Prostate gland (tissue), 2 donors: ENCODE results near the gene CCNI2.

Experiments used
- POLR2A ChIP-seq: fragments of 450-650 bp; IDR thresholded peaks from one replicate; pipeline ENCODE4 v1.6.1; 2016; ENCODE audit warnings: antibody characterized with exemption, mild to moderate bottlenecking
- POLR2AphosphoS5 ChIP-seq: sonication (generic); formaldehyde crosslinking; IDR thresholded peaks from one replicate; pipeline ENCODE4 v1.6.1; 2017; ENCODE audit warnings: antibody characterized with exemption
- TF ChIP-seq, protein P1 (sequence below), 4 experiments: fragments of 200-600 bp in 2 of 4; fragments of 450-650 bp in 2 of 4; sonication (generic) in 2 of 4; IDR thresholded peaks; 1 replicate in 3 of 4; 2 replicates in 1 of 4; pipeline ENCODE4 v1.5.1; 2016 to 2019; ENCODE audit warnings: antibody characterized with exemption in 4 of 4, mild to moderate bottlenecking in 2 of 4, moderate library complexity in 2 of 4

DNA sequence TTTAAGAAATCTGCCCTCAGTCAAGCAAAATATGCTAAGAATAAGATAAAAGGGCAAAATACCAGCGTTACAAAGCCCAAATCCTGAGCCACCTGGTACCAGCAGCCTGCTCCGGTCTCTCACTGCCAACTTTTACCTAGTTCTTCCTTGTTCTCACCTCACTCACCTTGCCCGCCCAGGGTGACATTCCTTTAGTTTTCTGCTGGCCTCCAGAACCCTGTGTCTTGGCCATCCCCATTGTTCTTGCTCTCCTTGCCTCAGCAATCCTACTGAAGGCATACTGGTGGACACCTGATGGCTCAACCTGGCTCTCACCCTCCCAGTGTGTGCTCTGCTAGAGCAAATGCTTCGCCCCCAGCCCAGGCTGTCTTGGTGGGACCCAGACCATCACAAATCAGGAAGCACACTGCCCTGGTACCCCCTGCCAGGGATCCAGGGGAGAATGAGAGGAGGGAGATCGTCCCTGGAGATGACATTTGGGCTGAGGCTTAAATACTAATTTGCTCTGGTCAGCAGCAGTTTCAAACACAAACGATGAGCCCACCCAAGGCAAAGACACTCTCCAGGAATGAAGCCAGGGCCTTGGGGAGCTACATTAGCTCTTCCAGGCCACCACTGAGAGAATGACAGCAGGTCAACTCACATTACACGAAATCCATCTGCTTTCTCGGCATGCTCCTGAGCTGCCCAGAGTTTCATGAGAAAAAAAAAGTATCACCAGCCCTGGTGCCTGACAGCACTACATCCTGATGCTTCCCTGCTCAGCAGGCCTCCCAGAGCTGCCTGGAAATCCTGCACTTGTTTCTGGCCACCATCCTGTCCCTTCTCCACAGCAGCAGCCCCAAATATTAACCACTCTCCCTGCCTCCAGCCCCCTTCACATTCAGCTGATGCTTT lies 42.0 kb downstream of the CCNI2 start:
- TF ChIP-seq, protein P1, sequence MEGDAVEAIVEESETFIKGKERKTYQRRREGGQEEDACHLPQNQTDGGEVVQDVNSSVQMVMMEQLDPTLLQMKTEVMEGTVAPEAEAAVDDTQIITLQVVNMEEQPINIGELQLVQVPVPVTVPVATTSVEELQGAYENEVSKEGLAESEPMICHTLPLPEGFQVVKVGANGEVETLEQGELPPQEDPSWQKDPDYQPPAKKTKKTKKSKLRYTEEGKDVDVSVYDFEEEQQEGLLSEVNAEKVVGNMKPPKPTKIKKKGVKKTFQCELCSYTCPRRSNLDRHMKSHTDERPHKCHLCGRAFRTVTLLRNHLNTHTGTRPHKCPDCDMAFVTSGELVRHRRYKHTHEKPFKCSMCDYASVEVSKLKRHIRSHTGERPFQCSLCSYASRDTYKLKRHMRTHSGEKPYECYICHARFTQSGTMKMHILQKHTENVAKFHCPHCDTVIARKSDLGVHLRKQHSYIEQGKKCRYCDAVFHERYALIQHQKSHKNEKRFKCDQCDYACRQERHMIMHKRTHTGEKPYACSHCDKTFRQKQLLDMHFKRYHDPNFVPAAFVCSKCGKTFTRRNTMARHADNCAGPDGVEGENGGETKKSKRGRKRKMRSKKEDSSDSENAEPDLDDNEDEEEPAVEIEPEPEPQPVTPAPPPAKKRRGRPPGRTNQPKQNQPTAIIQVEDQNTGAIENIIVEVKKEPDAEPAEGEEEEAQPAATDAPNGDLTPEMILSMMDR (IDR thresholded peaks at IDR 0.05), result no peak
- TF ChIP-seq POLR2A (no peak), POLR2AphosphoS5 (no peak)
